HG02678 (cell line): ENCODE data around the gene TEDC2.
"Not testable (repeated sequence)": the region's sequence is repeated elsewhere in the genome, so short reads cannot be mapped to it uniquely, and the experiment has no call there.

Source experiments
- ATAC-seq: cut with Tn5 transposase; IDR thresholded peaks from one replicate; pipeline ENCODE4 v1.9.1; 2021; ENCODE audit warnings: mild to moderate bottlenecking, moderate library complexity; ENCODE audit not compliant: unreplicated experiment

The TEDC2 gene

GRCh38 chr16:2459647-2460390 lies at the start of gene TEDC2:
Gene TEDC2 (plus strand): TSS chr16:2460109. CDS start chr16:2460145, 36 bp downstream.
- ATAC-seq = peak; percentile 89

- ATAC-seq = no peak
Observed at GRCh38 chr16:2415085-2415484, 44.8 kb upstream of the TEDC2 start.

DNA sequence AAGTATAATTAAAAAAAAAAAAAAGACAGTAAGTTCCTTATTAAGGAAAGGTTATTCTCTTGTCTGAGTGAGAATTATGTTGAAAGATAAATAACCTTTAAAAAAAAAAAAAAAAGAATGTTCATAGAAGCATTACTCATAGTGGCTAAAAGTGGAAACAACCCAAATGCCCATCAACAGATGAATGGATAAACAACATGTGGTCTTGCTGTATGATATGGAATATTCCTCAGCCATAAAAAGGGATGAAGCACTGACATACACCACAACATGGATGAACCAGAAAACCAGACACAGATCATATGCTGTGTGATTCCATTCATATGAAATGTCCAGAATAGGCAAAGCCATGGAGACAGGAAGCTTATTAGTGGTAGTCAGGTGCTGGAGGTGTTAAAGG lies 39.9 kb upstream of the TEDC2 start:
- ATAC-seq = no peak

DNA sequence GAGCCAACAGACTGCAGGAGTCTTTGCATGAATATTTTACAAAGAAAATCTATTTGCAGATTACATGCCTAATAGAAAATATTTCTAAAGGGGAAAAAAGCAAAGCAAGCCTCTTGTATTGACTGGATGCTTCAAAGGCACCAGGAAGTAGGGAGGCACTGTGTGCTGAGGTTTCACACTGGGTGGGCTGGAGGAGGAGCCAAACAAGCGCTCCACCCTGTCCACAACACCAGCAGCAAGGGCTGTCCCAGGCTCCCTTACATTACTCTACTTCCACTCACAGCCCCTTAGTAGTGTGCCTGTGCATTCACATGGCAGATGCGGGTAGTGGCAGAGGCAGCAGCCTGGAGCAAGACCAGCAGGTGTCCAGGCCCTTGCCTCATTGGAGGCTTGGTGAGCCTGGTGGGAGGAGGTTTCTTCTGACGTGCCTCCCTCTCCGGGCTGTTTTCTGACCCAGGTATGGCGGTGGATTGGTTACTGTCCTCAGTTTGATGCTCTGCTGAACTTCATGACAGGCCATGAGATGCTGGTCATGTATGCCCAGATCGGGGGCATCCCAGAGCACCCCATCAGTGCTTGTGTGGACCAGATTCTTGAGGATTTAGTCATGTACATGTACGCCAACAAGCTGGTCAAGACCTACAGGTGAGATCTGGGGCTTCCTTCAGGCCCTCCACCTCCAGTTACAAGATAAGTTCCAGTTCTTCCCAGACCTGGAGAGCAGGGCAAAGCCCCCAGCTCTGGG lies 37.6 kb upstream of the TEDC2 start:
- ATAC-seq = no peak

DNA sequence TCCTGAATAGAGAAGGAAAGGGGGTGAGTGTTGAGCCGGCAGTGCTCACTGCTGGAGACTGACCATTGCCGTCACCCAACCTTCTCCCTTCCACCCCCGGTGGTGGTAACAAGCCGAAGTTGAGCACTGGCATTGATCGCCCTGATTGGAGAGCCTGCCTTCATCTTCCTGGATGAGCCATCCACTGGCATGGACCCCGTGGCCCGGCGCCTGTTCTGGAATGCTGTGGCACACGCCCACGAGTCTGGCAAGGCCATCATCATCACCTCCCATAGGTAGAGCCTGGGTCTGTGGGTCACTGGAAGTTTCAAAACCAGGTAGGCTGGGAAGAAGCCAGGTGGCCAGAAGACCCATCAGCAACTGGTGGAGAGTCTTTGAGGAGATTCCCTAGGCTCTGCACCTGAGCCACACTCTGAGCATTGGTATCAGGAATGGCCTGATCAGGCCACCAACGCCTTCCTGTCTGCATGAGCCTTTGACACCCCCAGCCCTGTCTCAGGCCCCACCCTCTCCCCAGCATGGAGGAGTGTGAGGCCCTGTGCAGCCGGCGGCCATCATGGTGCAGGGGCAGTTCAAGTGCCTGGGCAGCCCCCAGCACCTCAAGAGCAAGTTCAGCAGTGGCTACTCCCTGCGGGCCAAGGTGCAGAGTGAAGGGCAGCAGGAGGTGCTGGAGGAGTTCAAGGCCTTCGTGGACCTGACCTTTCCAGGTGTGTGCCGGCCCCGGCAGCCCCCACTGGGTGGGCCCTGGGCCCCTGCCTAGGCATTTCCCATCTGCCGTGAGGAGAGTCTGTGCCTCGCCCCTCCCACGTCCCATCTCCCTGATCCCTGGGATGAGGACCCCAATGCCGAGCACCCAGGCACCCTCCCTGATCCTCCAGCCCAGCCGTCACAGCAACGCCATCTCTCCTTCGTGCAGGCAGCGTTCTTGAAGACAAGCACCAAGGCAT lies 35.6 kb upstream of the TEDC2 start:
- ATAC-seq = no peak

DNA sequence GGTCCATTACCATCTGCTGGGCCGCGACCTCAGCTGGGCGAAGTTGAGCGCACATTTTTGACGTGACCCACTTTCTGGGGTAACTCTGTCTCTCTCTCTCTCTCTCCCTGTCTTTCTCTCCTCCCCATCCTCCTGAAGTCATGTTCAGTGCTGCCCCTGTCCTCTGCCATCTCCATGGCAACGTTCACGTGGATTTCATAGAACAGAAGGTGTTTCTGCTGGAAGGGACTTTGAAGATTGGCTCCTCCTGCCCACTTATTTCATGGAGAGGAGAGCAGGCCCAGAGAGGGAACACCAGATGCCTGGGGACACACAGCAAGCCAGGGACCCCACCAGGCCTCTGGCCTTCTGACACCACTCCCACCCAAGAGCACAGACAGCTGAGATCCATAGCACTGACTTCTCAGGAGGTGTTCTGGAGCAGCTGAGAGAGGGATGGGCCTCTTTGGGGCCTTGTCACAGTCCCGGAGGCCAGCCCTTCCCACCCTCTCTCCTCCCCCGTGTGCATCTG lies 34.8 kb upstream of the TEDC2 start:
- ATAC-seq = no peak

GRCh38 chr16:2425825-2426430 lies 34.0 kb upstream of the TEDC2 start:
- no peak for ATAC-seq

GRCh38 chr16:2426941-2427361 lies 33.0 kb upstream of the TEDC2 start:
- no peak for ATAC-seq

- ATAC-seq = no peak
Observed at GRCh38 chr16:2427526-2427925, 32.4 kb upstream of the TEDC2 start.

- ATAC-seq = no peak
Observed at GRCh38 chr16:2428051-2428783, 31.7 kb upstream of the TEDC2 start.

GRCh38 chr16:2428784-2429033 lies 31.2 kb upstream of the TEDC2 start:
- no peak for ATAC-seq

GRCh38 chr16:2429034-2429770 lies 30.7 kb upstream of the TEDC2 start, which contains the start of gene CCNF:
Gene CCNF (plus strand): TSS chr16:2429447. CDS start chr16:2429482, 35 bp downstream.
- peak; percentile 87 for ATAC-seq

GRCh38 chr16:2429771-2430663 lies 29.9 kb upstream of the TEDC2 start:
- peak; percentile 2 for ATAC-seq

DNA sequence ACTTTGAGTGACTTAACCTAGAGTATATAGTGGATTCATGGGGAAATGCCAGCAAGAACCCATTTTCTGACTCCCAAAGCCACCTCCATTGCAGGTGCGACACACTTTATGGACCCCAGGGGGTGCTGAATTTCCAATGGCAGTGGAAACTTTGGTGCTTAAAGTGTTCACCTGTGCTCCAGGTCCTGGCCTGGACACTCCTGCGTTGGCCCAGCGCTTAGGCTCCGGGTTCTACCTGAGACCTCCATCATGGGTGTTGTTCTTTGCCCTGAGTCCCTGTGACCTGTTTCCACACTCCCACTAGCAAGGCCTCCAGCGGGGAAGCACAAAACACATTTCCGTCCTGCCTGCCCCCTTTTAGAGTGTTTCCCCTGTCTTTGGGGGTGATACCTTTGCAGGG lies 27.6 kb upstream of the TEDC2 start:
- ATAC-seq = no peak

DNA sequence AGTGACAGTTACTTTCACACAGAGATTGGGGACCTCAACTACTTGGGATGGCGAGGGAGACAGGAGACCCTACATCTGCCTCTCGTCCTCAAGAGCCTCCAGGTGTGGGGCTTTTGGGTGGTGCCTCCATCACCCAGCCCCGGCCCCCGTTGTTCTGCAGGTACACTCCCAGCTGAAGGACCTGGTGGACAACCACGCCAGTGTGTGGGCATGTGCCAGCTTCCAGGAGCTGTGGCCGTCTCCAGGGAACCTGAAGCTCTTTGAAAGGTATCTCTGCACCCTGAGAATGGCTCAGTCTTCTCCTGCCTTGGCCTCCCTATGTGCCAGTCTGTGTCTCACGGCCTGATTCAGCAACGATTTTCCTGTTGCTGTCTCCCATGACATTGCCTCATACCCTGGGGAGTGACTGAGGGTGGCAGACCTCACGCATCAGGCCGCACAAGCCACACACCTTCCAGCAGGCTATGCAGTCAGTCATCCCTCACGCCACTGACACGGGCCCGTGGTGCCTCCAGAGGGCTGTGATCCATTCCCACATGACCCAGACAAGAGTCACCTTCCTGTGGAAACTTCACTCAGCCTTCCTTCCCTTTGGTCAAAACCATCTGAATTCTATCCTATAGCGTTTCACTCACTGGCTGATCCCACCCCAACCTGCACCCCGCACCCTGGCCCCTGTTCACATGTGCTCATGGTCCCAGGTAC lies 27.0 kb upstream of the TEDC2 start:
- ATAC-seq = no peak

DNA sequence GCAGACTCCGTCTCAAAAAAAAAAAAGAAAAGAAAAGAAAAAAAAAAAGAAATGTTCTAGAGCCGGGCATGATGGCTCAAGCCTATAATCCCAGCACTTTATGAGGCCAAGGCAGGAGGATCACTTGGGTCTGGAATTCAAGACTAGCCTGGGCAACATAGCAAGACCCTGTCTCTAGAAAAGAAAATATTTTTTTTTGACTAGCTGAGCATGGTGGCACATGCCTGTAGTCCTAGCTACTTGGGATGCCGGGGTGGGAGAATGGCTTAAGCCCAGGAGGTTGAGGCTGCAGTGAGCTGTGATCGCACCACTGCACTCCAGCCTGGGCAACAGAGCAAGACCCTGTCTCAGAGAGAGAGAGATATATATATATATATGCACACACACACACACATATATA lies 24.7 kb upstream of the TEDC2 start:
- ATAC-seq = not testable (repeated sequence)

DNA sequence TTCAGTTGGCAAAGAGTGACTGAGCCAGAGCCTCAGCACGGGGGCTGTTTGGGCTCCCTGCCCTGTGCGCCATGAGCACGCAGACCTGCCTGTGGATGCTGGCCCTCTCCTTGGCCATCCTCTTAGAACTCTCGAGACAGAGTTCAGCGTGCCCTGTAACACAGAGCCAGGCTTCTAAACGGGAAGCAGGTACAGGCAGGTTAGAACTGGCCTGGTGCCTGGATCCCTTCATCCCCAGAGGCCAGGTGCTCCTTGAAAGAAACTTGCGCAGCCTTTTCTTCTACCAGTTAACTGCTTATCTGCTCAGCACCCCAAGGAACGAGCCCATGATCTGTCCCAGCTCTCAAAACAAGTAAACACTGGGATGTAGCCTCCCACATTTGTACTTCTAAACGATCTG lies 23.8 kb upstream of the TEDC2 start:
- no peak for ATAC-seq
